ENCODE data around the gene RIN2.
"Not testable (repeated sequence)": the region's sequence is repeated elsewhere in the genome, so short reads cannot be mapped to it uniquely, and the experiment has no call there.

RIN2 gene

DNA sequence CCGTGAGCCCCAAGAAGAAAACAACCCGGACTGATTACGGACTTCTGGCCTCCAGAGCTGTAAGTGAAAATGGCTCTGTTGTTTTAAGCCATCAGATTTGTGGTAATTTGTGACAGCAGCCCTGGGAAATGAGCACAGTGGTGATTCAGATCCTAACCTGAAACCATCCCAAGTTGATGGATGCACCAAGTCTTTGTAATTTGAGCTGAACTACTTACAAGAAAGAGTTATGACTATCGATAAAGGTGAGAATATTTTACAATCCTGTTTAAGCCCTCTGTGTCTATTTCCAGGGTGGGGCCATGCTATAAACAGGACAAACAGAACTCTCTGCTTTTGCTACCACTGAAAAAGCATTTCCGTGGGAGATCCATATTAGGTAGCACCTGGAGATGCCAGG is 19.1 kb upstream of the RIN2 start:
- no peak for DNase-seq

DNA sequence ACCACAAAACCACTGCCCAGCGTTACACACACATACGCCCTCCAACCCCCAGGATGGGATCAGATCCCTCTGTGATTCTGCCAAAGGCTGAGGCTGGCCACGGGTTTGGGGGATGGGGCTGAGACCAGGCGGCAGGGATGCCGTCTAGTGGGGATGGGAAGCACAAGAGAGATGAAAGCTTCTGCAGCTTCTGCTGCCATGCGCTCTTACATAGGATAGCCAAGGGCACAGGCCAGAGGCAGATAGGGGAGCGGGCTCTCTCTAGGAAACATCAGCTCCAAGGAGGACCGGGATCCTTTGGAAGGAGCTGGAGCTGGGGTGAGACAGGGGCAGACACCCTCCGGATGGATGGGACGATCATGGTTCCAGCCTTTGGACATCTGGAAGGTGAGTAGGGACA is 18.7 kb upstream of the RIN2 start:
- DNase-seq, result no peak

DNA sequence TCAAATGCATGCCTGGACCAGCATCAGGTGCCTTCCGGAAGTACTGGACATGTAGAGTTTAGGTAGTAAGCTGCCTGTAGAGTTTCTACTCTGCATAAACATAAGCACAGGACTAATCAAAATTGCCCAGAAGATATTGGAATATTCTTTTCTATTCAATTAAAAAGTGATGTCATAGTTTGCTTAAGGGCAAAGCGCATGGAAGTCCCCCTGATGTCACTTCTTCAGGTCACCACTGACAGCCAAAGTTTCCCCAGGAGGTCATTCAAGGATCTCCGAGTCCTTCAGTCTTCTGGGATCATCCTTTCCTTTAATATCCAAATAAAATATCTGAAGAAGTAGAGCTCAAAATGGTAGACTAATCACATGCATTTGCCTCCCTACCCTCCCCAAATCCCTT is 17.5 kb upstream of the RIN2 start:
- DNase-seq, result no peak

DNA sequence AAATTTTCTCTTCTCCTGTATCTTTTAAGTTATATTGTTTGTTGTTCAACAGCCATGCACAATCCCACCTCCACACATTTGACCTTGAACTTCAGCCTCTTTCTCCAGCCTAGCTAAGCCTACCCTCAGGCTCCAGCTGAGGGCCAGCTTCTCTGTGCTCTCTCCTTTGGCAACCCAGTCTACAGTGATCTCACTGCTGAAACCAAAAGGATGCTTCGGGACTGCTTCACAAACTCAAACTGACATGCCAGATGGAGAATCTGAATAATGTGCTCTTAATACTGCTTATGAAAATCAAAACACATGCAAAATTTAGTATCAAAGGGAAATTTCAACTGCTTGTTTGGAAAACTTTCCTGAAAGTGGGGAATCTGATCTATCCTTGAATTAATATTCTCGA is 16.1 kb upstream of the RIN2 start:
- no peak for DNase-seq

DNA sequence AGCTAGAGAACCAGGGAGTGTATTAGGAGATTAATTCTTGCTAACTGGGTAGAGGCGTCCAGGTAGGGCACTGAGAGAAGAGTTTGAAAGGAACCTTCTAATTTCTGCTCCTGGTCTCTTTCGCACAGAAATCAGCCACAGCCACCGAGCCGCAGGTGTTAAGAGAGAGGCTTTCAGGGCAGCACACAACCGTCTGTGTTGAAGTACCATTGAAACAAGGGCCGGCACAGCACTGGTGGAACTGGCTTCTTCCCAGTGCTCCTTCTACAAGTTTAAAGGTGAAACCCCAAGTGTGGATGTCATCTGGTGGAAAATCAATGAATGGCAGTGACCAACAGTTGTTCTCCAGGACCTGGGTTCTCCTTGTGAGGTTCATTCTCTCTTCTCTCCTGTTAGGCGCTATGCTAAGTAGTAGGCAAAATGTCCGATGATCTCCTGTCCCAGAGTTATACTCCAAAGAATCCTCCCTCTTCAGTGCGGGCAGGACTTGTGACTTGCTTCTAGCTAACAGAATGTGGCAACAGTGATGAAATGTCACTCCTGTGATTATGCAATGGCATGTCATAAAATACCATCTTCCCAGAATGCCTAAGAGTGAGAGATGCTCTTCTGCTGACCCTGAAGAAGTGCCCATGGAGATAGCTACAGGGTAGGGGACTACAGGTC is 15.0 kb upstream of the RIN2 start:
- DNase-seq, result no peak

DNA sequence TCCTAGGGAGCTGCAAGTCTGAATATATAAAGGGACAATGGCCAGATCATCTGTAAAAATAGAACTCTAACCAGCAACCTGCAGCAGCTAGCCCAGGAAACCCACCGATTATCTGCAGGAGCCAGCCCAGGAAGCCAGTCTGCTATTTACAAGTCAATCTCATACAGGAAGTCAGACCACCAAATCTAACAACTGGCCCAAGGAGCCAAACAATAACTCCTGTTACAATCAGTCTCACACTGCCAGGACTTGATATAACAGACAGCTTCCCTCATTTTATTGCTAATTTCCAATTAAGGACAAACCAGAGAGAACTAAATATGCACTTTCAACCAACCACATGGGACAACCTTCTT is 14.4 kb upstream of the RIN2 start:
- DNase-seq, result no peak

DNA sequence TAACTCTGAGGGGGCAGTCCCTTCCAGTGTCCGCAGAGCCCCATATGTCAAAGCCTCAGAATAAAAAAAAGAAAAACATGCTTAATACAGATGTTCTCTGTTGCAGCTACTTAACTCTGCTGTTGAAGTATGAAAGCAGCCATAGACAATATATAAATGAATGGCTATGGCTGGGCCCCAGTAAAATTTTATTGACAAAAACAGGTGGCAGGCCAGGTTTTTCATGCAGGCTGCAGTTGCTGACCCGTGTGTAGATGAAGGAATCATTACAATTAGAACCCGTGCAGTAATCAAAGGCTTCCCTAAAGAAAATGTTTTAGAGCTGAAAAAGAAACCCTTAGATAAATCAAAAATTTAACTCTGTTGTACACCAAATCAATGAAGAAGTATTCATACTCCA is 13.0 kb upstream of the RIN2 start:
- no peak for DNase-seq

DNA sequence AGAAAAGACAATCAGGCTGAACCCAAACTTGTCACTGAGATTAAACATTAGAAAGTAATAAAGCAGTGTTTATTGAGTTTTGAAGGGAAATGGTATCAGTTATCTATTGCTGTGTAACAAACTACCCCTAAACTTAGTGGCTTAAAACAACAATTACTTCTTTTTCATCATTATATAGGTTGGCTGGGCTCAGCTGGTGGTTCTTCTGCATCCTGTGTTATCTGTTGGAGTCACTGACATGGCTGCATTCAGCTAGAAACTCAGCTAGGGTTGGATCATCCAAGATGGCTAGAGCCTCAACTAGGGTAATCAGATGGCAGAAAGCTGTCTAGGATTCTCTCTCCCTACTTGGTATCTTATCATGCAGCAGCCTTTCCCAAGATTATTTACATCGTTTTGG is 12.5 kb upstream of the RIN2 start:
- no peak for DNase-seq

DNA sequence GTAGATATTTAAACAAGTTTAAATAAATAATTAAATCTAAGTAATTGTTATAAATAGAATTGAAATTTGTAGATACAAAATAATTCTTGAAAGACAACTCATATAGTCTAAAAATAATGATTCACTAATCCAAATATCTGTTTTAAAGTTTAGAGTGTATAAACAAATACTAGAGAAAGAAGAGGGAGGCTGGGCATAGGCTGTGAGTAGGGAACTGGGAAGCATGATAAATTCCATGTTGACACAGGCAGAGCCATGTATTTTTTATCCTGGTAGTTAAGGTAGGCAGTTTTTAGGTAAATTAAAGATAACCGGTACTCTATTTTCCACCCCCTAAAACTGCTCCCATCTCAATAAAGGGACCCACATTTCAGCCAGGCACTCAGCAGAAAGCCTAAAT is 11.7 kb upstream of the RIN2 start:
- no peak for DNase-seq

DNA sequence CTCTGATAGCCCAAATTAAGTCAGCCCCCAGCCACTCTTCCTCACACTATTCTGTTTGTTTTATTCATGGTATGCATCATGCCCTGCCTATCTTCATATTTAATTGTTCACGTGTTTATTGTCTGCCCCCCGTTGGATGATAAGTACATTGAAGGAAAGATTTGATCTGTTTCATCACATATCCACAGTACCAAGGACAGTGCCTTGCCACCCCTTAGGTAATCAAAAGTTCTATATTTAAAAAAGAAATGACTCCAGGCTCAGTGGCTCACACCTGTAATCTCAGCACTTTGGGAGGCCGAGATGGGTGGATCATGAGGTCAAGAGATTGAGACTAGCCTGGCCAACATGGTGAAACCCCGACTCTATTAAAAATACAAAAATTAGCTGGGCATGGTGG is 10.2 kb upstream of the RIN2 start:
- DNase-seq, result no peak

DNA sequence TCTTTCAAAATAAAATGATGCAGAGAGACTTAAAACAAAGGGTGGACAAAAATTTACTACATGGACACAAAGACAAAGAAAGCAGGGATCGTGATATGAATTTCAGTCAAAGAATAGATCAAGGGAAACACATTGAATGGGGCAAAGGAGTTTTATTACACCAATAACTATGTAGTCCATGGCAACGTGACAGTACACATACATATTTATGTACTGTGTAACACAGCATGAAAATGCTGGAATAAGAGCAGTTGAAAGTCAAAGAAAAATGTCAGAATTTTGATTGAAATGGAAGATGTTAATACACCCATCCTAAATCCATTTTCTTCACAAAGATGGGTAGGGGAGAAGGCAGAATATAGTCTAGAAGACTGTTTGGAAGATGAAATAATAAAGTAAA is 9.4 kb upstream of the RIN2 start:
- no peak for DNase-seq

DNA sequence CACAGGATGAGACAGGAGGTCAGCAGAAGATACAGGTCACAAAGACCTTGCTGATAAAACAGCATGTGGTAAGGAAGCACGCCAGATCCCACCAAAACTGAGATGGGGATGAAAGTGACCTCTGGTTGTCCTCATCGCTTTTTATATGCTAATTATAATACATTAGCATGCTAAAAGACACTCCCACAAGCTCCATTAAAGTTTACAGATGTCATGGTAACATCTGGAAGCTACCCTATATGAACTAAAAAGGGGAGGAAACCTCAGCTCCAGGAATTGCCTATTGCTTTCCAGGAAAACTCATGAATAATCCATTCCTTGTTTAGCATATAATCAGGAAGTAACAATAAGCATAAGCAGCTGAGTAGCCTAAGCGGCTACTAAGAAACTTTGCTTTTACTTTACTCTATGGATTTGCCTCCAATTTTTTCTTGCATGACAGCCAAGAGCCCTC is 8.4 kb upstream of the RIN2 start:
- no peak for DNase-seq

DNA sequence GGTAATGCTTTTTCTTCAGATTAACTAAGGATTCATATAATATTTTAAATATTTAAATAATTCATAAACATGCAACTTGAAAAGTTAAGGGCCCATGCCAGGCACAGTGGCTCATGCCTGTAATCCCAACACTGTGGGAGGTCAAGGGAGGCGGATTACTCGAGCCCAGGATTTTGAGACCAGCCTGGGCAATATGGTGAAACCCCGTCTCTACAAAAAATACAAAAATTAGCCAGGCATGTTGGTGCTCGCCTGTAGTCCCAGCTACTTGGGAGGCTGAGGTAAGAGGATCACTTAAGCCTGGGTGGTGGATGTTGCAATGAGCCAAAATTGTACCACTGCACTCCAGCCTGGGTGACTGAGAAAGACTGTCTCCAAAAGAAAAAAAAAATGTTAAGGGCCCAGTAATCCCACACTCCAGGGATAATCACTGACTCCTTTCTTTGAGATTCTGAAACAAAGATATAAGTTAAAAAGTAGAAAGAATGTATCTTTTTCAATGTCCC is 7.9 kb upstream of the RIN2 start:
- DNase-seq, result no peak

DNA sequence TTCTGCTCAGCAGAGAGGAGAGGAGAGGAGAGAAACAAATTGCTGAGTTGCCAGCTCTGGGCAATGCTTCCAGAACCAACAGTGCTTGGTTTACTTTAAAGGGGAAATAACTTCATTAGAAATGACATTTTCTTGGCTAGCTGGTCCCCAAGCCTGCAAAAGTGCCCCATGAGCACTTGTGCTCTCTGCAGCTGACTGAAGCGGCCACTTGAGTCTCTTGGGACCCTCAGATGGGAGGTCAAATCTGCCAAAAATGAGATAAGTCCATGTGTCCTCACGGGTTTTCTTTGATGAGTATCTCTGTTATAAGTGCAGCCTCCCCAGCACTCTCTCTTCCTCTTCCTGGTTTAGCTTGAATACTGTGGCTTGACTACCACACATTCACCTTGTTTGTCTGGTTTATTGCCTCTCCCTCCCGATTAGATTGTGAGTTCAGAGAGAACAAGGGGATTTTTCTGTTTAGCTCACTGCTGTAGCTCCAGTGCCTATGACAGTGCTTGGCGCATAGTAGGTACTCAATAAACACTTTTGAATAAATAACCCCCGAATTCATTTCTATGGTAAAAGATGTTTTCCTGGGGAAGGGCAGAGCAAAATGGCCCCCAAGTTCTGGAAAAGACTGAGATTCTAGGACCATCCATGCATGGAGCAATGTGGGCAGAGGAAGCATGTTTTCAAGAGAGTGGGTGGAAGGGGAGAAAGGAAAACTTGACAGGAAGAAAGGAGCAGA is 7.0 kb upstream of the RIN2 start:
- no peak for DNase-seq

DNA sequence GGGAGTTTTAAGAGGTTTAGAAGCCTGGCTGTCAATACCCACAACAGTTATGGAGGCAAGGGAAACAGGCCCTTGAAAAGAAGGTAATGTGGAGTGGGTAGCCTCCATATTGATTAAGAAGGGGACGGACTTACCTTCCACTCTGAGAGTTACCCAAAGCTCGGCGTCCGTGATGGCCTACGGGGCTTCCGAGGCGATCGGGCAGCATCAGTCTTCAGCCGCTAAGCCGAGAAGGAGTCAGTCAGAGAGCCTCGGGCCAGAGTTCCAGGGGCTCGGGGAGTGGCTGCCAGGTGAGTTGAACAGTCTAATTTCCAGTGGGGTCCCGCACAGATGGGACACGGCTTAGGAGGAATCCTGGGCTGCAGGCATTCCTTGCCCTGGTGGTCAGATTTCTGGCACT is 3.9 kb upstream of the RIN2 start:
- DNase-seq, result not testable (repeated sequence)

DNA sequence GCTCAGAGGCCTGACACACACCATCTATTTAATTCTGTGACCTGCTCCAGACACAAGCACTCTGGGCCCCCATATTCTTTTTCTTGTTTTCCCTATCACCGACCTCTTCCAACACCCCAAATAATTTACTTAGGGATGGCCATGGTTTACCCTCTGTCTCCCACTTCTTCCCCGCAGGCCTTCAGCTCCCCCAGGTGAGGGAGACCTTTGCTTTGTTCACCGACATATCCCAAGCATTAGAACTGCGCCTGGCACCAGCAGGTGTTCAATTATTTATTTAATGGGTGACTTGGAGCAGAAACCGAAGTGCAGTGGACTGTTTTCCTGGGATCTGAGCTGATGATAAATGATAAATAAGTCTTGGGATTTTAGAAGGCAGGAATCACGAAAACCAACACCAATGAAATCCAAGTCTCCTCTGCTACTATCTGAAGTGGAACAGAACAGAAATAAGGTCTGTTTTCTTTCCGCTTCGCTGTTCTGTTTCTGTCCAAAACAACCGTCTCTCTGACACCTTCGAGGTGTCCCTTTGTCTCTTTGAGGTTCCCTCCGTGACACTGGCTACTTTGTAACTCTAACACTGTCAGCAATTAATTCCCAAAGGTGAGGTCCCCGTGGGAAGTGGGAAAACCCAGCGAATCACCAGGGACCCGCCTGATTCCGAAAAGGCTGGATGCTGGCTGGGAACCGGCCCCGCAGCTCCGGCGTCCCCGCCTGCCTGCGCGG is 1.1 kb upstream of the RIN2 start:
- no peak for DNase-seq

DNA sequence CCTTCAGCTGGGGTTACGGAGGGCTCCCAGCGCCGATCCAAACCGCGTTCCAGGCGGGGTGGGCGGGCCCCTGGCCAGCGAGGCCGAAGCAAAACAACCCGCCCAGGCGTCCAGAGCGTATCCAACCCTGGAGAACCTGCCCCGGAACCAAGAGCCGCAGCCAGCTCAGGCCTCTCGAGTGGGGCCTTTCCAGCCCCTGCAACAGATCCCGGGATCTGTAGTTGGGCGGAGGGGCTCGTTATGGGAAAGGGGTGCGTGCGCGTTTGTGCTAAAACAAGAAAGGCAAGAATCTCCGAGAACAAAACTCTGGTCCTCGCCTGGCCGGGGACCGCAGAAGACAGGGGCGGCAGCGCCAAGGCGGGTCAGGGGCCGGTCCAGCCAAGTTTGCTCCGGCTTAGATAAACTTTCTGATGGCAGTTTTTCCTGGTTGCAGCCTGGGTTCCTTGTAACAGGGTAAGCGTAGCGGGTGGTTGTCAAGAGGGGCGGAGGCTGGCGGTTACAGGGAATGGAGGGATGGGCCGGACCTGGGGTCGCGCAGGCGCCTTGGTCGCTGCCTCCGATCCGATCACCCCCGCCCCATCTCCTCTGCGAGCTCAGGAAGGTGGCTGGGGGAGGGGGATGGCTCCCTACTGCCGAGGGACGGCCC is 448 bp upstream of the RIN2 start:
- no peak for DNase-seq

DNA sequence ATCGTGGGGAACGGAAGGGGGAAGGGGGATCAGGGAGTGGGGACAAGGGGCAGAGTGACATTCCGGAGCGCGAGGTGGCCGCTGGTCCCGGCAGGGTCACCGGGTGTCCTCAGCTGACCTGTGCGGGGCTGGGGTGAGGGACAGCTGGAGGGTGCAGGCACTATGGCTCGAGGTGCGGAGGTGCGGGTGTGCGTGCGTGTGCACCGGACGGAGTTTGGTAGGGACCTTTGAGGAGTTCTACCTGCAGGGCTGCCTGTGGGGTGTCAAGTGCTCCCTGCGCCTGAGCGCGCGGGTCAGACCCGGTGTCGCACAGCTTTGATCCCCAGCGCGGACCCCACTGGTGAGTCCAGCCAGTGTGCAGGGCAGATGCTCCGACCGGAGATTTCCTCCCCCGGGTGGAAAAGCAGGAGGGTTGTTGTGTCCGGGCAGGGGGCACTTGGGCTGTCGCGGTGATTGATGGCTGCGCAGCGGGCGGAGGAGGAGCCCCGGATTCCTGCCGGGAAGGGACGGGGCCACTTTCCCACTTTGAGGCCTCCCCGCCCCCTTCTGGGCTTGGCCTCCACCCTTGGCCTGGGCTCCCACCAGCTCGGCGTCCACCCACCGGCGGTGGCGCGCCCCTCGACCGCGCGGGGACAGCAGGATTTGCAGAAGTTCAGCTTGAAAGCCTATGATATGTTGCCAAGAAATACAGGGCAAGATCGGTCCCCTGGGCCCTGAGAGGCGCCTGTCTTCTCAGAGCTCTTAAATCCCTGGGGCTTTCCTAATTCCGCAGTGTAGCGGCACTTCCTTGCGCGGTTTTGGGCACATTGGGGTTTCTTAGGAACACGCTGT is 658 bp downstream of the RIN2 start:
- DNase-seq, result no peak

DNA sequence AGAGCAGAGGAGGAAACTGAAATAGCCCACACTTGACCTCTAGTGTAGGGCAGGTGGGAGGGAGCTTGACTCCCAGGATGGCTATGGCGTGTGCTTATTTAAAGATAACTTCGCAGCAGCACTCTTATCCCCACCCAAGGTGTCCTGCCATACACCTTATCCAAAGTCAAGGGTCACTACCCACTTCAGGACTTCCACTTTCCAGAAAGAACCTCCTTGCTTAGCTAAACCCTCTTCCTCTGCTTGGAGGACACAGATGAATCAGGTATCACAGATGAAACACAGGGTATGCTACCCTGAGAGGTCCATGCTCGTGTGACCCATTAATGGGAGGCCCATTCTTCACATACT is 2.3 kb downstream of the RIN2 start:
- no peak for DNase-seq

DNA sequence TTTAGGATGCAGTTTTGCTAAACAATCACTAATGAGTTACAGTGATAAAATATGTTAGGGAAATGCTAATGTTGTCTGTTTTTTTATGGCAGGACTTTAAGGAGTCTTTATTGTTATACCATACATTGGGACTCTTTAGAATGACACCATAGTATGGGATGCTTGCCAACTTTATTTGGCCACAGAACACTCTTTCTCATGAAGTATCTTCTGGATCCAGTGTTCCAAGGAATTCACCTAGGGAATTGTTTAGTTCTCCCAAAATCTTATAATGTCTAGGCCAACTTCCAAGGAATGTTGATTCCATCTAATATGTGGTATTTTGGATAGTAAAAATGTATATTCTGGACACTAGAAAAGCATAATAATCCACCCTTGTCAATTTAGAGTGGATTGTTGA is 3.3 kb downstream of the RIN2 start:
- no peak for DNase-seq

DNA sequence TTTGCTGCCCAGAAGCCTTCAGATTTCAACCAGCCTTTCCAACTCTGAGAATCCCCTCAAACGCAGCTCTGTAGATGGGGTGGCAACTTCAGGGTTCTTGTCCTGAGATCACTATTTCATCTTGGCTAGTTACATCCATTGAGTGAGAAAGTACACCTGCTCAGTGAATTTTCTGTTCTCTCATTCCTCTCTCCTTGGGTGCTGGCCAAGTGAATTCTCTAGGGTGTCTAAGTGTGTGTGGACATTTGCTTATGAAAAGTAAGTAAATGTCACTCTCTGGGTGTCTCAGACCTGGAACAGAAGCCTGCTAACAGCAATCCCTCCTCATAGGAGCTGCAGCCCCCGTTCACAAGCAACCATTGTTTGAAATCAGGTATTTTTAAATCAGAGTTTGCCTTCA is 3.8 kb downstream of the RIN2 start:
- no peak for DNase-seq

DNA sequence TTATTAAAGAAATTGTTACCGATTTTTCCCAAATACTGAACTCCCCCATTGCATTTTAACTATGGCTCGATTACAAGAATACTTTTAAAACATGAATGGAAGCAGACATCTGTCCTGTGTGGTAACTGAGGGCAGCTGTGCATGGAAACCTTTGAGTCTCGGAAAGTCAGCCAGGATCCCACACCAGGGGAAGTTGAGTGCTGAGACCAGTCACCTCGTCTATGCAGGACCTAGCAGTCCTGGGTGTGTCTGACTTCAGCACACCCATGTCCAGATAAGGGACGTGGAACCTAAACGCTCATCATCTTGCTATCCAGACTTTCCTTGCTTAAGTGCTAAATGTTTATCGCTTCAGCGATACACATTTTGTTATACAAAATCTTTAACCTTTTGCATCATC is 6.1 kb downstream of the RIN2 start:
- no peak for DNase-seq

DNA sequence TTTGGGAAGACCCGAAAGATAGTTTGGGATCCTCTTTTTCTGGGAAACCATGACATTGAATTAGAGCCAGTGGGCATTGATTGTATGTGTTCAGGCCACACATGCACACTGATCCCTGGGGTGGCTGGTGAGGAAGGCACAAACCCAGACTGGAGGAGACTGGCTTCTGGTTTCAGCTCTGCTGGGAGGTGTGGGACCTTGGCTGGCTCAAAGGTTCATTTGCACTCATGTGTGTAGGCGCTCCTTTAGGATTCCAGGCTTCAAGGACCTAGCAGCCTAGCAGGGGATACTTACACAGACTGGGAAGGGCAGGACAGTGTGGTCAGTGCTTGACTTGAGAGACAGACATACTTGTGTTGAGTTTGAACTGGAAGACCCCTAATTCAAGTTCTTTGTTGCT is 7.2 kb downstream of the RIN2 start:
- no peak for DNase-seq
